Heart left ventricle (tissue), 16 donors: ENCODE measurements around the gene RPA1. TPM values are rescaled to one million over a fixed set of nuclear protein-coding genes. Genes with fewer than 3 reads are reported as not detected.

Experiments used
- ATAC-seq, 4 donors: fragments of 200-7000 bp; cut with Tn5 transposase; one replicate each; pipeline ENCODE4 v1.9.1; 2020 to 2022; ENCODE audit warnings: moderate library complexity in 4 of 4, mild to moderate bottlenecking in 3 of 4, moderate number of reproducible peaks in 1 of 4
- DNase-seq, 5 donors: peaks; one replicate each; pipeline ENCODE4 v3.0.0-alpha.2; 2020
- H3K27ac ChIP-seq, 12 donors: fragments of 200-600 bp; sonication (generic) in 4 of 12; one replicate each; pipeline versions ENCODE4 v1.5.0 to v1.8.0; 2016 to 2022; ENCODE audit warnings: mild to moderate bottlenecking in 2 of 12
- H3K27me3 ChIP-seq, 9 donors: fragments of 200-600 bp; sonication (generic) in 2 of 9; one replicate each; pipeline versions ENCODE4 v1.5.1 to v1.8.0; 2016 to 2022; ENCODE audit warnings: mild to moderate bottlenecking in 3 of 9
- H3K36me3 ChIP-seq, 9 donors: fragments of 200-600 bp; sonication (generic) in 2 of 9; one replicate each; pipeline versions ENCODE4 v1.5.0 to v1.8.0; 2018 to 2022; ENCODE audit warnings: mild to moderate bottlenecking in 2 of 9
- H3K4me1 ChIP-seq, 12 donors: fragments of 200-600 bp; sonication (generic) in 4 of 12; one replicate each; pipeline versions ENCODE4 v1.5.0 to v1.8.0; 2016 to 2022; ENCODE audit warnings: mild to moderate bottlenecking in 3 of 12
- H3K4me3 ChIP-seq, 12 donors: fragments of 200-600 bp; sonication (generic) in 4 of 12; one replicate each; pipeline versions ENCODE4 v1.5.0 to v1.8.0; 2017 to 2022; ENCODE audit warnings: mild to moderate bottlenecking in 9 of 12, moderate library complexity in 4 of 12
- H3K9me3 ChIP-seq, 12 donors: fragments of 200-600 bp; sonication (generic) in 4 of 12; one replicate each; pipeline versions ENCODE4 v1.5.0 to v1.8.0; 2016 to 2022; ENCODE audit warnings: mild to moderate bottlenecking in 1 of 12
- CTCF ChIP-seq, 12 donors: fragments of 200-600 bp; sonication (generic) in 4 of 12; IDR thresholded peaks; one replicate each; pipeline versions ENCODE4 v1.5.0 to v1.8.0; 2018 to 2022; ENCODE audit warnings: antibody characterized with exemption in 12 of 12, mild to moderate bottlenecking in 5 of 12
- POLR2A ChIP-seq, 2 donors: fragments of 450-650 bp; IDR thresholded peaks; one replicate each; pipeline ENCODE4 v1.6.1; 2017; ENCODE audit warnings: antibody characterized with exemption in 2 of 2, mild to moderate bottlenecking in 2 of 2, moderate library complexity in 2 of 2
- WGBS, 4 donors: extraction: QIAGEN DNeasy Blood & Tissue Kit in 2 of 4; methylation state at CpG; one replicate each; pipeline versions ENCODE4 v1.1.5 to v1.1.7; 2013 to 2018; 5-methylcytosine and 5-hydroxymethylcytosine counted together
- intact Hi-C, 10 donors: fragments of 100-400 bp; cut with DNase I; formaldehyde crosslinking; loops; one replicate each; pipeline versions ENCODE4 v1.11.1 to v1.14.2; 2022
- polyA plus RNA-seq, 2 donors: library from polyadenylated mRNA; stranded (reverse); fragments of 200-250 nt; gene quantifications; one replicate each; pipeline ENCODE4 v1.2.3, GENCODE V29; 2013
- total RNA-seq, 9 donors: library from RNA; depleted of rRNA in 2 of 9; stranded (reverse); fragments of >200 nt in 2 of 9; fragmentation: NEBNext Ultra II Directional in 3 of 9; extraction: Animal tissue kit (Norgen Biotek cat#: 25700) in 3 of 9; gene quantifications; one replicate each; pipeline versions ENCODE4 v1.1.0 to v1.2.4, GENCODE V29; 2016 to 2023
- donor health status: ischemic (EF 13 %, LVEDD 7.1; RV severe dilation, severe dysfunction).
- donor health status: healthy with polysubstance abuse.
- donor health status: DM: no; HTN: yes; CAD: no.
- donor health status: DM: no; HTN: no; CAD: no.
- donor health status: ischemic (EF 25% LVEDD 6.9; RV normal size, moderate dysfunction).
- donor health status: ischemic (EF 25% LVEDD 5.7; RV mildly dilated, moderate dysfunction).
- donor health status: healthy.
- donor health status: DM: yes; HTN: yes; CAD: no.
- donor health status: ischemic (EF 35%, LVEDD 5.7; RV mildly dilated, moderate dysfunction).
- donor health status: nonischemic (EF 11% LVEDD 7.7; RV severe dilation, severe dysfunction).
- donor health status: DM: yes; HTN: yes; CAD: no.
- donor health status: PGD.
- donor health status: ischemic (EF 29% LVEDD 5.4; RV normal size, mild dysfunction).
- donor health status: nonischemic (EF 23%, LVEDD 6.1; RV moderate dilation, normal function).

The RPA1 gene
- total and polyA plus RNA-seq, 11 donors = 10.4 to 87.4 (median 57.3) TPM

GRCh38 chr17:1918346-1919162 lies 88.7 kb downstream of the RPA1 start:
- WGBS, 4 donors = 93 to 94% (median 93%) methylated on average over 26 to 29 of the region's 29 CpGs

GRCh38 chr17:1919201-1919600 lies 89.4 kb downstream of the RPA1 start:
- Histone ChIP-seq H3K9me3 (no peaks in the 10 kb centered on the region), H3K27me3 (peaks cover 0 to 5% (median 0%) of the 10 kb centered on the region in 9 donors), H3K4me1 (no peaks in the 10 kb centered on the region), H3K27ac (no peak overlapping the region), H3K36me3 (no peaks in the 10 kb centered on the region), H3K4me3 (no peak overlapping the region)
- DNase-seq (no peak), ATAC-seq (no peak)
- intact Hi-C loops = no loop called here
- TF ChIP-seq CTCF (IDR thresholded peaks at IDR 0.05) (no peak), POLR2A (IDR thresholded peaks at IDR 0.05) (no peak)
- WGBS, 4 donors = 67 to 76% (median 76%) methylated on average over 12 to 13 of the region's 13 CpGs

More at GRCh38 chr17:1918346-1919162, 88.7 kb downstream of the RPA1 start:
- Histone ChIP-seq H3K27ac (no peak overlapping the region), H3K4me3 (no peak overlapping the region), H3K27me3 (peaks cover 0 to 5% (median 0%) of the 10 kb centered on the region in 9 donors), H3K4me1 (no peaks in the 10 kb centered on the region), H3K9me3 (no peaks in the 10 kb centered on the region), H3K36me3 (no peaks in the 10 kb centered on the region)
- intact Hi-C loops = no loop called here
- DNase-seq (peak in 1 of 5 donors; percentile 14), ATAC-seq (no peak)
- no peak for TF ChIP-seq CTCF (IDR thresholded peaks at IDR 0.05)
- no peak for TF ChIP-seq POLR2A (IDR thresholded peaks at IDR 0.05)

DNA sequence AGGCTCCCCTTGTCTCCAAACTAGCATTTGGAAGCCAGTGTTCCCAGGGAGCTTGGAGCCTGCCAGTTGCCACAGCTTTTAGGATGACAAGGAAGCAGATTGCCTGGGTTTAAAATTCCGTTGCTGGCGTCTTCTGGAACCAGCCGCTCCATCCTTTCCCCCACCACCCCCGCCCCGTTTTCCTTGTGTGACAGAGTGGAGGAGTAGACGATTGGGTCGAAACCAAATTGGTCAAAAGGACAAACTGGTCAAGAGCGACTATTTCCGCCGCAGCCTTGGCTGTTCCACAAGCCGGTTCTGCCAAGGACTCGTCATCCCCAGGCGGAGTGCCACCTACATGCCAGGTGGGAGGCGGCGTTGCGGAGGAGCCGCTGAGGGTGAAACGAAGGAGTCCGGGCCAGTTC lies 91.1 kb downstream of the RPA1 start:
- TF ChIP-seq CTCF (IDR thresholded peaks at IDR 0.05) (no peak), POLR2A (IDR thresholded peaks at IDR 0.05) (no peak)
- no peak overlapping the region for H3K4me3 ChIP-seq
- intact Hi-C loops = no loop called here
- WGBS, 4 donors = 82 to 88% (median 86%) methylated on average over 19 of the region's 19 CpGs
- H3K36me3 ChIP-seq = no peaks in the 10 kb centered on the region
- no peaks in the 10 kb centered on the region for H3K27me3 ChIP-seq
- H3K27ac ChIP-seq = no peak overlapping the region
- ATAC-seq (no peak), DNase-seq (no peak)
- no peaks in the 10 kb centered on the region for H3K4me1 ChIP-seq
- no peaks in the 10 kb centered on the region for H3K9me3 ChIP-seq

- Histone ChIP-seq H3K4me3 (no peak overlapping the region), H3K9me3 (no peaks in the 10 kb centered on the region), H3K4me1 (peaks cover 0 to 28% (median 3%) of the 10 kb centered on the region in 12 donors), H3K27ac (peak overlapping the region in 1 of 12 donors; percentile 22), H3K27me3 (no peaks in the 10 kb centered on the region), H3K36me3 (no peaks in the 10 kb centered on the region)
- no peak for TF ChIP-seq POLR2A (IDR thresholded peaks at IDR 0.05)
- no peak for TF ChIP-seq CTCF (IDR thresholded peaks at IDR 0.05)
- peak; percentile 66 to 85 (median 77) for DNase-seq
- intact Hi-C loops = no loop called here
- 12 to 25% (median 24%) methylated on average over 7 to 12 of the region's 12 CpGs for WGBS, 4 donors
- peak; percentile 88 to 93 (median 91) for ATAC-seq
Observed at GRCh38 chr17:1928976-1929375, 99.2 kb downstream of the RPA1 start.
